GM18498 (cell line): Measurements from ENCODE around the gene ATP11B.

Experiments
- ATAC-seq: cut with Tn5 transposase; IDR thresholded peaks from one replicate; pipeline ENCODE4 v1.9.1; 2021; ENCODE audit warnings: mild to moderate bottlenecking, moderate library complexity; ENCODE audit not compliant: unreplicated experiment

ATP11B gene

GRCh38 chr3:182908471-182908870 lies 115.2 kb downstream of the ATP11B start:
- no peak for ATAC-seq

DNA sequence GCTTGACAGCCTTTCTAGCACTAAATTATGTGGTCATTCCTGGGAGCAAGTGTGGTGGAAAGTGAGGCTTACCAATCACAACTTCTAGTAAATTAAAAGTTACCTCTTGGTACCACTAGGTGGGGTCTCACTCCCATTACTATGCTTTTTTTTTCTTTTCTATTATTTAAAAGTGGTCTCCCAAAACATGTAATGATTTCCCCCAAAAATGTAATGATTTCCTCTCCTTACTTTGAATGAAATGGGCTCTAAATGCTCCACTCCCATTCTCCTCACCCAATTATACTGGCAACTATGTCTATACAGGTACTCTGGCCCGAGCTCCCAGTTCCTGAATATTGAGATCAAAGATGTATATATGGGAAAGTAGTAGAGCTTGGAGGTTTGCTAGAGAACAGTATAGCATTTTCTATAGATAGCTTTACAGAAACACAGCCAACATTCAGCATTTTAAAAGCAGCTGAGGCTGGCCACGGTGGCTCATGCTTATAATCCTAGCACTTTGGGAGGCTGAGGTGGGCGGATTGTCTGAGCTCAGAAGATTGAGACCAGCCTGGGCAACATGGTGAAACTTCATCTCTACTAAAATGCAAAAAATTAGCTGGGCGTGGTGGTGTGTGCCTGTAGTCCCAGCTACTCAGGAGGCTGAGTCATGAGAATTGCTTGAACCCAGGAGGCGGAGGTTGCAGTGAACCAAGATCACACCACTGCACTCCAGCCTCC lies 116.2 kb downstream of the ATP11B start:
- ATAC-seq = no peak

GRCh38 chr3:182910936-182911781 lies 117.9 kb downstream of the ATP11B start:
- no peak for ATAC-seq

DNA sequence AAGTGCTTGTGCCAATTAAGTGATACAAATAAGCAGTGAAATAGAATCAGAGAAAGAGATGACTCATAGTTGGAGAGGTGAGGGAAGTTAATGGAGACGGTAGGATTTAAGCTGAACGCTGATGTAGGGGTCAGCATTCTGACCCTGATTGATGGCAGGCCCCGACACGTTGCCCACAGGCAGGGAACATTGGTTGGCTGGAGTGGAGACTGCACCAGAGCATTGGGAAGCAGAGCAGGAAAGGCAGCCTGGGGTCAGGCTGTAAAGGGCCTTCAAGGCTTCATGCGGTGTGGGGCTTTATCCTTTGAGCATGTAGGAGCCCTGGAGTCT lies 118.4 kb downstream of the ATP11B start:
- no peak for ATAC-seq

GRCh38 chr3:182912474-182912873 lies 119.2 kb downstream of the ATP11B start:
- ATAC-seq = no peak

- ATAC-seq = peak; percentile 95
These were observed 120.6 kb downstream of the ATP11B start for GRCh38 chr3:182913889-182914288.

DNA sequence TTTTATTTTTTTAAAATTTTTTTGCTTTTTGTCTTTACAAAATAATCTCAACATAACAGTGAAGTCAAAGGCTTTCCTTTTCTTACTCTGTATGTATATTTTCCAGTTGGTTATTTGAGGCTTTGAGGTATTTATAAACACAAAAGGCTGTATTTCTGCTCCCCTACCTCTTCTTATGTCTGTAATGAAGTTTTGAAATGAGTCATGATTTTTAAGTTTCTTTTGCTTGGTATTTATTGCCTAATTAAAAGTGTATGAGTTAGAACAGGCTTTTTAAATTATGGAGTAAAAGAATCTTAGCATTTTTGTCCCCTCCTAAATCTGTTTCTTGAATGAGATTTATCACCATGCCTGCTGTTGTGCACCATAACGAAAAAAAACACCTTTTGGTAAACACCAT lies 121.0 kb downstream of the ATP11B start:
- peak; percentile 47 for ATAC-seq

GRCh38 chr3:182917134-182917533 lies 123.8 kb downstream of the ATP11B start:
- ATAC-seq = no peak

DNA sequence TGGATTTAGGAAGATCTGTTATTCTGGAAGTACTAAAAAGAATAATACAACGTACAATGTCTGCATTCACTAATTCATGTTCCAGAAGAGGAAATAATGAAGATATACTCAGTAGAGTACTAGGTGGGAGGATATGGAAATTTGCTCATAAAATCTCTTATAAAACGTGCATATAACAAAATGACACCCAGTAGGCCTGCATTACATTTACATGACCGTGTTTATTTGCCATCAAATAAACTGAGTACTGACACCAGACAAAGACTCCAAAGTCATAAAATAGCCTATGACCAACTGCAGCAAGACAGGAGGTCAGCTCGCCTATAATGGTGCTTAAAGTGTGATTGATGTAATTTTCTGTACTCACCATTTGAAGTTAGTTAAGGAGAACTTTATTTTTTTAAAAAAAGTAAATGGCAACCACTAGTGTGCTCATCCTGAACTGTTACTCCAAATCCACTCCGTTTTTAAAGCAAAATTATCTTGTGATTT lies 126.6 kb downstream of the ATP11B start:
- ATAC-seq = no peak

- no peak for ATAC-seq
These were observed 127.3 kb downstream of the ATP11B start for GRCh38 chr3:182920515-182921084.

- ATAC-seq = no peak
These were observed 128.5 kb downstream of the ATP11B start for GRCh38 chr3:182921665-182922355.

DNA sequence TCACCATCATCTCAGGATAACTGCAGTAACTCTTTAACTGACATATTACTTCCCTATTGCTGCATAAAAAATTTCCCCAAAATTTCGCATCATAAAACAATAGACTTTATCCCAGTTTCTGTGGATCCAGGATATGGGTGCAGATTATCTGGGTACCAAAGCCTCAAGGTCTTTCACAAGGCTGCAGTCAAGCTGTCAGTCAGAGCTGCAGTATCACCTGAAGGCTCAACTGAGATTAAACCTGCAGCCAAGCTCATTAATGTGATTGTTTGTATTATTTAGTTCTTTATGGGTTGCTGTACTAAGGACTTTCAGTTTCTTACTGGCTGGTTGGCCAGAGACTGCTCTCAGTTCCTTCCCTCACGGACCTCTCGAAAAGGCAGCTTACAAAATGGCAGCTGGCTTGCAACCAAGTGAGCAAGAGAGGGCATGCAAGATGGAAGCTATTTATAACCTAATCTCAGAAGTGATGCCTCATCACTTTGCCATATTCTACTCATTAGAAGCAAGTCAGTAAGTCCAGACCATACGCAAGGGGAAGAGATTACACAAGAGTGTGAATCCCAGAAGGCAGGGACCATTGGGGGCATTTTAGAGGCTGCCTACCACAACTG lies 132.1 kb downstream of the ATP11B start:
- ATAC-seq = peak; percentile 98

- ATAC-seq = peak; percentile 27
These were observed 132.6 kb downstream of the ATP11B start for GRCh38 chr3:182925944-182926337.

GRCh38 chr3:182935803-182936202 lies 142.5 kb downstream of the ATP11B start:
- no peak for ATAC-seq

DNA sequence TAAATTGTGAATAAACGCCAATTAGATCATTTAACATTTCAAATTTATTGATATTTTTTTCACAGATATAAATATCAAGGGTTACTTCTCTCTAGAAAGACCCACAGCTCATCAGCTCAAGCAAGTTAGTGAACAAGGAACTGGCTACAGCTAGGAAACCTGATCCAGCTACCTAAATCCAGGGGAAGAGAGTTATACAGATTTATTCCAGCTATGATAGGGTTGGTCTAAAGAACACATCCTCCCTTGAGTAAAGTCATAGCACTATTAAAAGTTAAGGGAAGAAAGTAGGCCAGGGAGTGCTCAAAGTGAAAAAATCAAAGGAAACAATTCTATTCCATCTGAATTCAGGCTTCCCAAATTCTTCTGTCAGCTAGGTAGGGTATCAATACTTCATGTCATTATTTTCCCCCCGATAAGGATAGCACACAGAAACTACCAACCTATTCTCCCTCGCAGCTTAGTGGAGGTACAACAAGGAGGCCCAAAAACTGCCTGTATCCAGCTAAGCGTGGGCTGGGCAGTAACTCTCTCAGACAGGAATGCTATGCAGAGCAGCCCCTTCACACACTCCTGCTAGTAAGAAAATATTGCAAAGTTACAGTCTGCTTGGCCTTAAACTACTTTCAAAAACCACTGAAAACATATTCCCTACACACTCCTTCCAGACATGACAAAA lies 143.1 kb downstream of the ATP11B start:
- ATAC-seq = no peak

DNA sequence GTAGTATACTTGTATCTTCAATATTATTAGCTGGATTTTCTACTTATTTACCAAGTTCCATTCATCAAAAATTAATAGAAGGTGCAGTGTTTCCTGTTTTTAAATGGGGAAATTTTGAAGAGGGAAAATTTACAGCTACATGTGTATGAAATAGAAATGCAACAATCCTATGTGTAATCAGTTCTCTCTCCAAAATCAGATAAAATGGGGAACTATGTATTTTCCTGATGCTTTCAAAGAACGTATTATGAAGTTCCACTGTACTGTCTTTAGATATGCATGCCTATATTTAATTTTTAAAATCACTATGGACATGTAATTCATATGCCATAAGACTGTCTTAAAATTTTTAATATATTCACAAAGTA lies 143.6 kb downstream of the ATP11B start:
- no peak for ATAC-seq

DNA sequence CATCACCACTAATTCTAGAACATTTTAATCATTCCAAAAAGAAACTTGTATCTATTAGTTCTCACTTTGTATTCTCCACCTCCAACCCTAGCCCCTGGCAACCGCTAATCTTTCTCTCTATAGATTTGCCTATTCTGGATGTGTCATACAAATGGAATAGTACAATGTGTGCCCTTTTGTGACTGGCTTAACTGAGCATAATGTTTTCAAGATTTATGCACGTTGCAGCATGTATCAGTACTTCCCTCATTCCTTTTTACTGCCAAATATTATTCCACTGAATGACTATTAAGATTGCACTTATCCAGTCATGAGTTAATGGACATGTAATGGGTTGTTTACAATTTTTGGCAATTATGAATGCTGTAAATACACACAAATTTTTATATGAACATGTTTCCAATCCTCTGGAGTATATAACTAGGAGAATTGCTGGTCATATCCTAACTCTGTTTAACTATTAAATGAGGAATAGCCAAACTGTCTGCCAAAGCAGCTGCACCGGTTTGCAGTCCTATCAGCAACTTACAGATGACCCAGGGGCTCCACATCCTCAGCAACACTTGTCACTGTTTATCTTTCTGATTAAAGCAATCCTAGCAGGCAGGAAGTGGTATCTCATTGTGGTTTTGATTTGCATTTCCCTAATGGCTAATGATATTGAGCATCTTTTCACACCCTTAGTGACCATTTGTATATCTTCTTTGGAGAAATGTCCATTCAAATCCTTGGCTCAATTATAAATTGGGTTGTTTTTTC lies 144.2 kb downstream of the ATP11B start:
- peak; percentile 90 for ATAC-seq

DNA sequence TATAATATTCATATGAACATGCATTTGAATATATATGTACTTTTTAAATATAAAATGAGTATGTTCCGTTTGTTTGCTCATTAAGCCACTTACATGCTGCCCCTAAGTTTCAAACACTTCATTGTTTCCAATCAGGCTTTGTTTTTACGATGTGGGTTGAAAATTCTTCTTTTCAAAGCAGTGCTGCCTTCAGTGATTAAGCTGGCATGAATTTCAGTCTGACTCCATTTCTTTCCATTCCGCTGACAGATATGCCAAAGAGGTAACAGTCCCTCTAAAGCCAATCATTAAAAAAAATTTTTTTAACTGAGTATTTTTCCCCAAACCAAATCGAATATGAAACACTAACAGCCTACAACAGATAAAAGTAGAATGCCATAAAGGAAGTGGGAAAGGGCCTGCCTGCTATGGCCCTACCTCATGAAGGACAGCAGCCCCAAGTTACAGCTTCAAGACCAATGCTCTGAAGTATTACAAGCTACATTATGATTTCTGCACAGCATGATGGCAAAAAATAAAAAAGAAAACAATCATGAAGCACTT lies 147.0 kb downstream of the ATP11B start:
- no peak for ATAC-seq

DNA sequence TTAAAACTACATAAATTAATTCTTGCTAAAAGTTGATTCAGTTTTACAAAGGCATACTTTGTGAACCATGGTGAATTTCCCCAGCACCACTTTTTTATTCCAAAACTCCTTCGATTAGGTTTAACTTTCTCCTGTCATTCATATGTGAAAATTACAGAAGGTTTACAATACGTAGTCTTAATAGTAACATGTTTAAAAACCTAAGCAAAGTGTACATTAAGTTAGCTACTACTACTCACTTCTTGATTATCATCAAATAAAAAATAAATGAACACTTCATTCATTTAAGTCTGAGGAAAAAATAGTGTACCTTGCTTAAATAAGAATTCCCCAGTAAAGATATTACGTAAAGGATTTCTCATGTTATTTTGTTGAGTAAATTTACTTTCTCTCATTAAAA lies 148.4 kb downstream of the ATP11B start:
- no peak for ATAC-seq
